Gastroesophageal sphincter (tissue), 4 donors: ENCODE data around the gene OR5AK2. TPM values are rescaled to one million over a fixed set of nuclear protein-coding genes. Genes with fewer than 3 reads are reported as not detected.
"Not testable (repeated sequence)": the region's sequence is repeated elsewhere in the genome, so short reads cannot be mapped to it uniquely, and the experiment has no call there.

ENCODE experiments used
- ATAC-seq: fragments of 150-250 bp; one replicate; pipeline ENCODE4 v1.9.1; 2016; ENCODE audit warnings: mild to moderate bottlenecking, moderate library complexity
- H3K27ac ChIP-seq, 4 donors: fragments of 200-600 bp; sonication (generic) in 3 of 4; 1 replicate in 3 of 4; 2 replicates in 1 of 4; pipeline ENCODE4 v1.5.1; 2016 to 2019
- H3K27me3 ChIP-seq: fragments of 200-600 bp; sonication (generic); one replicate; pipeline ENCODE4 v1.5.1; 2019
- H3K36me3 ChIP-seq, 2 donors: fragments of 200-600 bp; sonication (generic); one replicate each; pipeline ENCODE4 v1.5.1; 2019; ENCODE audit warnings: control low read depth in 1 of 2
- H3K4me1 ChIP-seq, 3 donors: fragments of 200-600 bp; sonication (generic); 1 replicate in 2 of 3; 2 replicates in 1 of 3; pipeline ENCODE4 v1.5.1; 2016 to 2019; ENCODE audit warnings: control low read depth in 2 of 3
- H3K4me3 ChIP-seq, 2 donors: fragments of 200-600 bp; sonication (generic); one replicate each; pipeline ENCODE4 v1.5.1; 2019; ENCODE audit warnings: mild to moderate bottlenecking in 1 of 2, moderate library complexity in 1 of 2
- H3K9me3 ChIP-seq, 3 donors: fragments of 200-600 bp; sonication (generic); one replicate each; pipeline ENCODE4 v1.5.1; 2017 to 2019; ENCODE audit warnings: control low read depth in 2 of 3
- EP300 ChIP-seq: sonication (generic); formaldehyde crosslinking; IDR thresholded peaks from one replicate; pipeline ENCODE4 v1.6.1; 2017; ENCODE audit warnings: antibody characterized with exemption, mild to moderate bottlenecking
- POLR2A ChIP-seq, 2 donors: fragments of 450-650 bp; IDR thresholded peaks; one replicate each; pipeline ENCODE4 v1.6.1; 2017; ENCODE audit warnings: antibody characterized with exemption in 2 of 2, mild to moderate bottlenecking in 2 of 2, moderate library complexity in 1 of 2
- POLR2AphosphoS5 ChIP-seq: sonication (generic); formaldehyde crosslinking; IDR thresholded peaks from one replicate; pipeline ENCODE4 v1.6.1; 2017; ENCODE audit warnings: antibody characterized with exemption
- WGBS, 2 donors: methylation state at CpG; one replicate each; pipeline ENCODE4 v1.1.5; 2018; ENCODE audit warnings: low coverage in 1 of 2; 5-methylcytosine and 5-hydroxymethylcytosine counted together
- total RNA-seq, 4 donors: library from RNA; depleted of rRNA; stranded (reverse); fragments of >200 nt; gene quantifications; one replicate each; pipeline ENCODE4 v1.1.0, GENCODE V29; 2016
- TF ChIP-seq, protein P1 (sequence below), 4 experiments: fragments of 200-600 bp in 2 of 4; fragments of 450-650 bp in 2 of 4; sonication (generic) in 1 of 4; IDR thresholded peaks; one replicate each; pipeline ENCODE4 v1.5.1; 2017 to 2019; ENCODE audit warnings: antibody characterized with exemption in 4 of 4, mild to moderate bottlenecking in 2 of 4, moderate library complexity in 2 of 4

The OR5AK2 gene, protein sequence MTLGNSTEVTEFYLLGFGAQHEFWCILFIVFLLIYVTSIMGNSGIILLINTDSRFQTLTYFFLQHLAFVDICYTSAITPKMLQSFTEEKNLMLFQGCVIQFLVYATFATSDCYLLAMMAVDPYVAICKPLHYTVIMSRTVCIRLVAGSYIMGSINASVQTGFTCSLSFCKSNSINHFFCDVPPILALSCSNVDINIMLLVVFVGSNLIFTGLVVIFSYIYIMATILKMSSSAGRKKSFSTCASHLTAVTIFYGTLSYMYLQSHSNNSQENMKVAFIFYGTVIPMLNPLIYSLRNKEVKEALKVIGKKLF
- total RNA-seq, result not detected

DNA sequence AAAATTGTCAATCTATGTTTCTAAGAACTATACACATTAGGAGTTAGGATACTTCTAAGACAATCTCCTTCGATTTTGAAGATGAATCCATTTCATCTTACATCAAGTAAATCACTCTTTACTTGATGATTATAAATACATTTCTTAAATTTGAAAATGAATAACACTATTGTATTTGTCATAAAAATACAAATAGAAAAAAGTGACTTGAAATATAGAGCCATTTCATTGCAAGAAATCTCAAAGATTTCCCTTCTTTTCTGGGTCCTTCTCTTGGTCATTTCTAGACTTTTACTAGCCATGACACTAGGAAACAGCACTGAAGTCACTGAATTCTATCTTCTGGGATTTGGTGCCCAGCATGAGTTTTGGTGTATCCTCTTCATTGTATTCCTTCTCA lies at the start of gene OR5AK2:
Gene OR5AK2, plus strand, starts transcription at position 301 of the 400 bp plus-strand sequence. Its CDS starts 0 bp downstream, at position 301.
- H3K36me3 ChIP-seq, result no peaks in the 10 kb centered on the region
- ATAC-seq, result no peak
- H3K9me3 ChIP-seq, result peaks cover 0 to 3% (median 0%) of the 10 kb centered on the region in 3 donors
- TF ChIP-seq, protein P1, sequence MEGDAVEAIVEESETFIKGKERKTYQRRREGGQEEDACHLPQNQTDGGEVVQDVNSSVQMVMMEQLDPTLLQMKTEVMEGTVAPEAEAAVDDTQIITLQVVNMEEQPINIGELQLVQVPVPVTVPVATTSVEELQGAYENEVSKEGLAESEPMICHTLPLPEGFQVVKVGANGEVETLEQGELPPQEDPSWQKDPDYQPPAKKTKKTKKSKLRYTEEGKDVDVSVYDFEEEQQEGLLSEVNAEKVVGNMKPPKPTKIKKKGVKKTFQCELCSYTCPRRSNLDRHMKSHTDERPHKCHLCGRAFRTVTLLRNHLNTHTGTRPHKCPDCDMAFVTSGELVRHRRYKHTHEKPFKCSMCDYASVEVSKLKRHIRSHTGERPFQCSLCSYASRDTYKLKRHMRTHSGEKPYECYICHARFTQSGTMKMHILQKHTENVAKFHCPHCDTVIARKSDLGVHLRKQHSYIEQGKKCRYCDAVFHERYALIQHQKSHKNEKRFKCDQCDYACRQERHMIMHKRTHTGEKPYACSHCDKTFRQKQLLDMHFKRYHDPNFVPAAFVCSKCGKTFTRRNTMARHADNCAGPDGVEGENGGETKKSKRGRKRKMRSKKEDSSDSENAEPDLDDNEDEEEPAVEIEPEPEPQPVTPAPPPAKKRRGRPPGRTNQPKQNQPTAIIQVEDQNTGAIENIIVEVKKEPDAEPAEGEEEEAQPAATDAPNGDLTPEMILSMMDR (IDR thresholded peaks at IDR 0.05), result no peak
- no peak for TF ChIP-seq POLR2AphosphoS5
- TF ChIP-seq EP300, result no peak
- no peak for TF ChIP-seq POLR2A (IDR thresholded peaks at IDR 0.05)
- no peak within 1 kb of the TSS for H3K27ac ChIP-seq
- whole genome bisulfite sequencing, 2 donors, result 56 to 73% methylated on average over 1 of the region's 1 CpG
- H3K27me3 ChIP-seq, result no peaks in the 10 kb centered on the region
- no peaks in the 10 kb centered on the region for H3K4me1 ChIP-seq
- H3K4me3 ChIP-seq, result no peak within 1 kb of the TSS

DNA sequence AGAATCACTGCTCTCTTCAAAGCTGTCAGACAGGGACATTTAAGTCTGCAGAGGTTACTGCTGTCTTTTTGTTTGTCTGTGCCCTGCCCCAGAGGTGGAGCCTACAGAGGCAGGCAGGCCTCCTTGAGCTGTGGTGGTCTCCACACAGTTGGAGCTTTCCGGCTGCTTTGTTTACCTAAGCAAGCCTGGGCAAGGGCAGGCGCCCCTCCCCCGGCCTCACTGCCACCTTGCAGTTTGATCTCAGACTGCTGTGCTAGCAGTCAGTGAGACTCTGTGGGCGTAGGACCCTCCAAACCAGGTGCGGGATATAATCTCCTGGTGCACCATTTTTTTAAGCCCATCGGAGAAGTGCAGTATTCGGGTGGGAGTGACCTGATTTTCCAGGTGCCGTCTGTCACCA lies 43.2 kb upstream of the OR5AK2 start:
- not testable (repeated sequence) for H3K4me3 ChIP-seq, H3K27ac ChIP-seq, ATAC-seq, H3K4me1 ChIP-seq, H3K36me3 ChIP-seq, H3K27me3 ChIP-seq
- WGBS, 2 donors, result 56% methylated on average over 3 of the region's 8 CpGs; no CpG with 5 or more reads in 1 of the 2 donors
- H3K9me3 ChIP-seq, result peaks cover 0 to 16% (median 0%) of the 10 kb centered on the region in 3 donors

DNA sequence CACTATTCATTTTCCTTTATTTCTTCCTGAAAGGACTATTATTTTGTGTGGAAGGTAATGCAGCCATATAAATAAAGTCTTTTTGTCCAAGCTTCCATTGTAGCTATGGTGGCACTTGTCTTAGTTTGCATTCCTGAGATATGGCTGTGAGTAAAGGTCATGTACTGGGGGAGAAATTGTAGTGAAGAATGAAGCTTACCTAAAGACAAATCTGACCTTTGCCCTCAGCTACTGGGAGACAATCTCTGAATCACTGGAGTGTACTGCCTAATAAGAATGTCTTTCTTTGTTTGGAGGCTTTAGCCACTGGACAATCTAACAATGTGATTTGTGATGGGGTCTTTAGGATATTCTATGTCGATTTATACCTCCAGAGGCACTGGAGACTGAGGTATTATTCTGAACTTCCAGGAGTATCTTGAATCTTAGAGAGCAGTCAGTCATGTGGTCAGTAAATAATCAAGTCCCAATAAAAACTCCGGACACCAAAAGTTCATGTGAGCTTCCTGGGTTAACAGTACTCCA lies 39.7 kb upstream of the OR5AK2 start:
- TF ChIP-seq EP300, result no peak
- no peak for TF ChIP-seq POLR2AphosphoS5
- TF ChIP-seq, protein P1 (IDR thresholded peaks at IDR 0.05), result no peak
- no peak for TF ChIP-seq POLR2A (IDR thresholded peaks at IDR 0.05)
- Histone ChIP-seq H3K4me3 (no peak overlapping the region), H3K9me3 (peaks cover 0 to 33% (median 0%) of the 10 kb centered on the region in 3 donors), H3K27me3 (no peaks in the 10 kb centered on the region), H3K36me3 (no peaks in the 10 kb centered on the region), H3K4me1 (no peaks in the 10 kb centered on the region), H3K27ac (no peak overlapping the region)
- no peak for ATAC-seq
- WGBS, 2 donors, result 69 to 94% methylated on average over 2 of the region's 2 CpGs

DNA sequence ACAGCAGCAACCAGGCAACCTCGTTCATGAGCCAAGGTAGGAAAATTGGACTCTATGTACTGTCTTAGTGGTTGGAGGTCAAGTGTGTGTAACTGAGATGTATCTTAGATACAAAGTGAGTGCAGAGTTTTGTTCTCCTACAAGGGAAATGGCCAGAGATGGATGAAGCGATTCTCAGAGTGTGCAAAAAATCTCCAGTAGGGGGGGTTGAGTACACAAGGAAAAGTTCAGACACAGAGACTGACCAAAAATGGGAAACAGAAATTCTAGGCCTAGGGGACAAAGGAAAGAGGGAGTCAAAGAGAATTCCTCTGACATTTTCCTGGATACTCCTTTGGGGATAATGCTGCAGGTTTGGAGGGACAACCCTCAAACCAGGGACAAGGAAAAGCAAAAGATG lies 38.2 kb upstream of the OR5AK2 start:
- H3K36me3 ChIP-seq, result no peaks in the 10 kb centered on the region
- H3K4me1 ChIP-seq, result no peaks in the 10 kb centered on the region
- 50 to 89% methylated on average over 2 of the region's 2 CpGs for WGBS, 2 donors
- no peaks in the 10 kb centered on the region for H3K27me3 ChIP-seq
- peaks cover 0 to 37% (median 0%) of the 10 kb centered on the region in 3 donors for H3K9me3 ChIP-seq
- H3K27ac ChIP-seq, result no peak overlapping the region
- no peak for TF ChIP-seq EP300
- TF ChIP-seq POLR2A (IDR thresholded peaks at IDR 0.05), result no peak
- TF ChIP-seq, protein P1 (IDR thresholded peaks at IDR 0.05), result no peak
- TF ChIP-seq POLR2AphosphoS5, result no peak
- no peak overlapping the region for H3K4me3 ChIP-seq
- ATAC-seq, result no peak

DNA sequence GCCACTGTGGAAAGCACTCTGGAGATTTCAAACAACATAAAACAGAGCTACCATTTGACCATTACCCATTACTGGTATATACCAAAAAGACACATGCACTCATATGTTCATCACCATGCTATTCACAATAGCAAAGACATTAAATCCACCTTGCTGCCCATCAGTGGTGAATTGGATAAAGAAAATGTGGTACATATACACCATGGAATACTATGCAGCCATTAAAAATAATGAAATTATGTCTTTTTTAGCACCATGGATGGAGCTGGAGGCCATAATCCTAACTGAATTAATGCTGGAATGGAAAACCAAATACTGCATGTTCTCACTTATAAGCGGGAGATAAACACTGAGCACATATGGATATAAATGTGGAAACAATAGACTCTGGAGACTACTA lies 34.8 kb upstream of the OR5AK2 start:
- H3K36me3 ChIP-seq, H3K4me3 ChIP-seq, H3K27me3 ChIP-seq, H3K27ac ChIP-seq, H3K4me1 ChIP-seq, ATAC-seq: not testable (repeated sequence)
- WGBS, 2 donors, result 78 to 95% methylated on average over 1 of the region's 1 CpG
- peaks cover 0 to 25% (median 0%) of the 10 kb centered on the region in 3 donors for H3K9me3 ChIP-seq

DNA sequence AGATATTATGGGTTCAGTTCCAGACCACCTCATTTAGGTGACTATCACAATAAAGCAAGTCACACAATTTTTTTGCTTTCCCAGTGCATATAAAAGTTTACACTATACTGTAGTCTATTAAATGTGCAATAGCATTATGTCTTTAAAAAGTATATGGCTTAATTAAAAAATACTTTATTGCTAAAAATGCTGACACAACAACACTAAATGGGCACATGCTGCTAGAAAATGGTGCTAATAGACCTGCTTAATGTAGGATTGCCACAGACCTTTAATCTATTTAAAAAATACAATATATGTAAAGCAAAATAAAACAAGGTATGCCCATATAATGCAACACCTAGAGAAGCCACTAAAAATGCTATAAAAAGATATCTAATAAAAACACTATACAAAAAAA lies 27.1 kb upstream of the OR5AK2 start:
- Histone ChIP-seq H3K9me3 (peaks cover 0 to 5% (median 0%) of the 10 kb centered on the region in 3 donors), H3K4me1 (no peaks in the 10 kb centered on the region), H3K36me3 (no peaks in the 10 kb centered on the region), H3K27ac (no peak overlapping the region), H3K27me3 (no peaks in the 10 kb centered on the region), H3K4me3 (no peak overlapping the region)
- TF ChIP-seq POLR2A (IDR thresholded peaks at IDR 0.05), result no peak
- no peak for TF ChIP-seq EP300
- TF ChIP-seq POLR2AphosphoS5, result no peak
- no peak for ATAC-seq
